ENCODE measurements around the gene HYAL4.
"Not testable (repeated sequence)": the region's sequence is repeated elsewhere in the genome, so short reads cannot be mapped to it uniquely, and the experiment has no call there.

The HYAL4 gene

GRCh38 chr7:123844712-123845219, at the start of gene HYAL4:
TSS of gene HYAL4 (plus strand) at chr7:123845169. CDS start at chr7:123868274, 23,105 bp downstream.
- no peak for DNase-seq (ENCODE audit: extremely low read depth in 1 of 2, low read depth in 1 of 2)

- DNase-seq (ENCODE audit: extremely low read depth in 1 of 2, low read depth in 1 of 2), result no peak
Observed at GRCh38 chr7:123795917-123796316, 49.1 kb upstream of the HYAL4 start.

GRCh38 chr7:123796568-123796967, 48.4 kb upstream of the HYAL4 start:
- no peak for DNase-seq (ENCODE audit: extremely low read depth in 1 of 2, low read depth in 1 of 2)

- DNase-seq (ENCODE audit: extremely low read depth in 1 of 2, low read depth in 1 of 2), result no peak
Observed at GRCh38 chr7:123797673-123798531, 47.1 kb upstream of the HYAL4 start.

- no peak for DNase-seq (ENCODE audit: extremely low read depth in 1 of 2, low read depth in 1 of 2)
Observed at GRCh38 chr7:123798532-123799188, 46.3 kb upstream of the HYAL4 start.

- no peak for DNase-seq (ENCODE audit: extremely low read depth in 1 of 2, low read depth in 1 of 2)
Observed at GRCh38 chr7:123802249-123802648, 42.7 kb upstream of the HYAL4 start.

- DNase-seq (ENCODE audit: extremely low read depth in 1 of 2, low read depth in 1 of 2), result no peak
Observed at GRCh38 chr7:123805287-123805686, 39.7 kb upstream of the HYAL4 start.

GRCh38 chr7:123809471-123809870, 35.5 kb upstream of the HYAL4 start:
- DNase-seq (ENCODE audit: extremely low read depth in 1 of 2, low read depth in 1 of 2), result no peak

- DNase-seq (ENCODE audit: extremely low read depth in 1 of 2, low read depth in 1 of 2), result no peak
Observed at GRCh38 chr7:123811056-123811455, 33.9 kb upstream of the HYAL4 start.

- DNase-seq (ENCODE audit: extremely low read depth in 1 of 2, low read depth in 1 of 2), result no peak
Observed at GRCh38 chr7:123816916-123817315, 28.1 kb upstream of the HYAL4 start.

- DNase-seq (ENCODE audit: extremely low read depth in 1 of 2, low read depth in 1 of 2), result no peak
Observed at GRCh38 chr7:123819001-123819400, 26.0 kb upstream of the HYAL4 start.

GRCh38 chr7:123819795-123820194, 25.2 kb upstream of the HYAL4 start:
- DNase-seq (ENCODE audit: extremely low read depth in 1 of 2, low read depth in 1 of 2), result not testable (repeated sequence)

GRCh38 chr7:123820864-123821263, 24.1 kb upstream of the HYAL4 start:
- DNase-seq (ENCODE audit: extremely low read depth in 1 of 2, low read depth in 1 of 2), result no peak

GRCh38 chr7:123821320-123821719, 23.6 kb upstream of the HYAL4 start:
- DNase-seq (ENCODE audit: extremely low read depth in 1 of 2, low read depth in 1 of 2), result no peak

- no peak for DNase-seq (ENCODE audit: extremely low read depth in 1 of 2, low read depth in 1 of 2)
Observed at GRCh38 chr7:123823898-123824753, 20.8 kb upstream of the HYAL4 start.

GRCh38 chr7:123824754-123825067, 20.3 kb upstream of the HYAL4 start:
- no peak for DNase-seq (ENCODE audit: extremely low read depth in 1 of 2, low read depth in 1 of 2)

- no peak for DNase-seq (ENCODE audit: extremely low read depth in 1 of 2, low read depth in 1 of 2)
Observed at GRCh38 chr7:123828805-123829204, 16.2 kb upstream of the HYAL4 start.

GRCh38 chr7:123836656-123837055, 8.3 kb upstream of the HYAL4 start:
- DNase-seq (ENCODE audit: extremely low read depth in 1 of 2, low read depth in 1 of 2), result no peak

- DNase-seq (ENCODE audit: extremely low read depth in 1 of 2, low read depth in 1 of 2), result not testable (repeated sequence)
Observed at GRCh38 chr7:123839106-123839505, 5.9 kb upstream of the HYAL4 start.

- not testable (repeated sequence) for DNase-seq (ENCODE audit: extremely low read depth in 1 of 2, low read depth in 1 of 2)
Observed at GRCh38 chr7:123844142-123844541, 827 bp upstream of the HYAL4 start.

- no peak for DNase-seq (ENCODE audit: extremely low read depth in 1 of 2, low read depth in 1 of 2)
Observed at GRCh38 chr7:123845823-123846216, 851 bp downstream of the HYAL4 start.

All from activated CD8-positive, alpha-beta memory T cell treated with anti-CD3 and anti-CD28 coated beads for 1 hour (primary cell).